ENCODE data around the gene ZBTB46. TPM values are rescaled to one million over a fixed set of nuclear protein-coding genes. Genes with fewer than 3 reads are reported as not detected.

The ZBTB46 gene
- total RNA-seq, 2 experiments from 2014 or later = 0.11 to 0.25 TPM

GRCh38 chr20:63750807-63751470 is 80.1 kb downstream of the ZBTB46 start:
- Mint-ChIP-seq H3K27me3 (no peaks in the 10 kb centered on the region), H3K4me1 (peaks cover 15% of the 10 kb centered on the region), H3K9me3 (no peaks in the 10 kb centered on the region), H3K36me3 (no peaks in the 10 kb centered on the region), H3K27ac (peak overlapping the region; percentile 94), H3K4me3 (peak overlapping the region; percentile 71)
- POLR2A ChIA-PET = interaction anchor here (0.6 to 4.2 kb wide), 6 partner anchors 10 to 1011 kb away, joined by 3 to 31 read pairs (median 9); partner anchors contain the start of genes ARFRP1, LIME1, SLC2A4RG and TPD52L2
- peak; percentile 82 for ATAC-seq (ENCODE audit: low read depth)
- DNase-seq = peak; percentile 76

- H3K36me3 Mint-ChIP-seq = no peaks in the 10 kb centered on the region
- no peaks in the 10 kb centered on the region for H3K9me3 Mint-ChIP-seq
- ATAC-seq (ENCODE audit: low read depth) = no peak
- no peaks in the 10 kb centered on the region for H3K27me3 Mint-ChIP-seq
- POLR2A ChIA-PET = interaction anchor here (0.7 to 4.2 kb wide), 6 partner anchors 9 to 43 kb away, joined by 3 to 31 read pairs (median 8); partner anchors contain the start of genes ARFRP1, LIME1, SLC2A4RG and ZGPAT
- H3K4me3 Mint-ChIP-seq = peak overlapping the region; percentile 42
- DNase-seq = no peak
- peaks cover 13% of the 10 kb centered on the region for H3K4me1 Mint-ChIP-seq
- peak overlapping the region; percentile 94 for H3K27ac Mint-ChIP-seq
These were observed 81.2 kb downstream of the ZBTB46 start for GRCh38 chr20:63749597-63750508.

GRCh38 chr20:63748934-63749270 is 82.2 kb downstream of the ZBTB46 start:
- H3K27me3 Mint-ChIP-seq = no peaks in the 10 kb centered on the region
- peaks cover 13% of the 10 kb centered on the region for H3K4me1 Mint-ChIP-seq
- POLR2A ChIA-PET = interaction anchor here (0.7 to 4.2 kb wide), 3 partner anchors 8 to 19 kb away, joined by 3 to 31 read pairs (median 3); partner anchors contain the start of gene LIME1
- DNase-seq = no peak
- ATAC-seq (ENCODE audit: low read depth) = no peak
- H3K27ac Mint-ChIP-seq = peak overlapping the region; percentile 38
- no peaks in the 10 kb centered on the region for H3K9me3 Mint-ChIP-seq
- H3K4me3 Mint-ChIP-seq = no peak overlapping the region
- peaks cover under 1% of the 10 kb centered on the region for H3K36me3 Mint-ChIP-seq

DNA sequence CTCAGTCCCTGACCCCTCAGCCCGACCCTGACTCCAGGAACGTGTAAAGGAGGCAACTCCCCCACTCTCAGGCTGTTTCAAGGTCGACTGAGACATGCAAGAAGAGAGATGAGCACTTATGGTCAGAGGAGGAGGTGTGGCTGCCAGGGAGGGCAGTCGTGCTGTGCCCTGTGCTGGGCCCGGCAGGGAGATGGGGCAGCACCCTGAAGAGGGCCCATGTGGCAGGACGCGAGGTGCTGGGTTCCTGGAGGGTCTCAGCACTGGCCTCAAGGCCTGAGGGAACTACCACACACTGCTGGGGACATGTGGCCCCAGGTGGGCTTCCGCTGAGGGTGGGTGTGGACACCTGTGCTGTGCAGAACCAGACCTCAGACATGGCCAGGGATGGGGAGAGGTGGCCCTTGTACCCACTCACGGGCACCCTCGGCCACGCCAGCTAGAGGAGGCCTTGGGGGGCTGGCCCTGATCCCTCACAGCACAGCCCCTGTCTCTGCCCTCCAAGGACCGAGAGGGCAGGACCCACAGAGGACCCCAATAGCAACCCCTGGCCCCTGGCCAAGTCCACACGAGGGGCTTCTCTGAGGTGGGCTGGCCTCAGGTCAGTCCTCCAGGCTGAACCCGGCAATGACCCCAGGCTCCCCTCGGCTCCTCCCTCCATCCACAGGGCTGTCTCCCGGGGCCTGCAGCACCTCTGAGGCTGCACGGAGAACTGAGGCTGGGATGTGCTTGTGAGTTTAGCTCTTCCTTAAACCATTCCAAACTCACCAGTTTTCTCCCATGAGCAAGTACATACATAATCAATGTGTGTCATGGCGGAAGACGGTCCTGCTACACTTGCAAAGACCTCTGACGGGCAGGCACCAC is 82.8 kb downstream of the ZBTB46 start:
- POLR2A ChIA-PET = interaction anchor here (0.9 to 4.2 kb wide), 2 partner anchors 7 to 12 kb away, joined by 3 to 31 read pairs; partner anchors contain the start of gene LIME1
- Mint-ChIP-seq H3K9me3 (no peaks in the 10 kb centered on the region), H3K36me3 (peaks cover 4% of the 10 kb centered on the region), H3K4me1 (peaks cover 14% of the 10 kb centered on the region), H3K27me3 (no peaks in the 10 kb centered on the region), H3K27ac (peak overlapping the region; percentile 58), H3K4me3 (no peak overlapping the region)
- ATAC-seq (ENCODE audit: low read depth) = no peak
- DNase-seq = no peak

- DNase-seq (no peak), ATAC-seq (ENCODE audit: low read depth) (no peak)
- Mint-ChIP-seq H3K4me1 (peaks cover 14% of the 10 kb centered on the region), H3K9me3 (no peaks in the 10 kb centered on the region), H3K36me3 (peaks cover 4% of the 10 kb centered on the region), H3K27ac (no peak overlapping the region), H3K27me3 (no peaks in the 10 kb centered on the region), H3K4me3 (no peak overlapping the region)
- POLR2A ChIA-PET = no interaction called here
These were observed 83.4 kb downstream of the ZBTB46 start for GRCh38 chr20:63747622-63748069.

GRCh38 chr20:63746751-63747315 is 84.2 kb downstream of the ZBTB46 start:
- Mint-ChIP-seq H3K4me1 (peaks cover 14% of the 10 kb centered on the region), H3K4me3 (no peak overlapping the region), H3K9me3 (no peaks in the 10 kb centered on the region), H3K36me3 (peaks cover 4% of the 10 kb centered on the region), H3K27me3 (no peaks in the 10 kb centered on the region), H3K27ac (no peak overlapping the region)
- ATAC-seq (ENCODE audit: low read depth) = no peak
- POLR2A ChIA-PET = no interaction called here
- no peak for DNase-seq

DNA sequence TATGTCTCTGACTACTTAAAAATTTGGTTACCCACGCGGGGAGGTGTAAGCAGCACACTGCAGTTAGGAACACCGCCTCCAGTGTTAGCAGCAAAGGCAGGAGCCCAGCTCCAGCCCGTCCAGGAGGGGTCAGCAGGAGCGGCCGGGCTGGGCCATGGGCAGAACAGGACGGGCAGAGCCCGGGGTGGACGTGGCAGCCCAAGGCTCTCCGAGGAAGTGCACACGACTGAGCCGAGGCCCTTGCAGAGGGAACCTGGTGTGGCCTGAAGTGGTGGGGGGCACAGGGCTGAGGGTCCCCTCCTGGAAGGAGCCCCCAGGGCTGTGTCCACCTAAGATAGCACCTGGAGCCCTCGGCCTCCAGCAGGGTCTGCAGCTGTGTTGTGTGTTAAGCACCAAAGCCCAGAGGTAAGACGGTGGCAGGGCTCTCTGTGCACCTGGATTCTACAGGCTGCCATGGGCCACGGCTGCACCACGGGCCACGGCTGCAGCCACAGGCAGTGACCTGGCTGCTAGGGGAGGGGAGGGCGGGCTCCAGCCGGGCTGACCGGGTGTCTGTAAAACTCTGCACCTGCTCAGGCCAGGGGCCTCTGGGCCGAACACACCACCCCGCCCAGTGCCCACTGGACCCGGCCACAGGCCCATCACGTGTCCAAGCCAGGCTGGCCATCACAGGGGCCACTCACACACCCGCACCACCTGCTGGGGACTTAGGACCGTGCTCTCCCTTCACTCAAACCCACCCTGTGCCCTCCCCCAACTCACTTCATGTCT is 84.9 kb downstream of the ZBTB46 start:
- DNase-seq = no peak
- POLR2A ChIA-PET = interaction anchor here (1.2 to 1.4 kb wide), 2 partner anchors 10 to 38 kb away, joined by 3 to 4 read pairs; partner anchors contain the start of genes ARFRP1, LIME1 and ZGPAT
- H3K4me3 Mint-ChIP-seq = no peak overlapping the region
- H3K27me3 Mint-ChIP-seq = no peaks in the 10 kb centered on the region
- H3K27ac Mint-ChIP-seq = peak overlapping the region; percentile 54
- H3K9me3 Mint-ChIP-seq = no peaks in the 10 kb centered on the region
- ATAC-seq (ENCODE audit: low read depth) = no peak
- H3K4me1 Mint-ChIP-seq = peaks cover 12% of the 10 kb centered on the region
- peaks cover 4% of the 10 kb centered on the region for H3K36me3 Mint-ChIP-seq

GRCh38 chr20:63745424-63745805 is 85.6 kb downstream of the ZBTB46 start:
- peaks cover 5% of the 10 kb centered on the region for H3K4me1 Mint-ChIP-seq
- POLR2A ChIA-PET = interaction anchor here (1.2 to 1.4 kb wide), 2 partner anchors 9 to 38 kb away, joined by 3 to 4 read pairs; partner anchors contain the start of genes ARFRP1, LIME1 and ZGPAT
- H3K36me3 Mint-ChIP-seq = peaks cover 4% of the 10 kb centered on the region
- no peak for DNase-seq
- H3K9me3 Mint-ChIP-seq = no peaks in the 10 kb centered on the region
- ATAC-seq (ENCODE audit: low read depth) = no peak
- H3K4me3 Mint-ChIP-seq = no peak overlapping the region
- H3K27ac Mint-ChIP-seq = peak overlapping the region; percentile 54
- no peaks in the 10 kb centered on the region for H3K27me3 Mint-ChIP-seq

GRCh38 chr20:63744574-63745423 is 86.3 kb downstream of the ZBTB46 start:
- H3K4me1 Mint-ChIP-seq = peaks cover 4% of the 10 kb centered on the region
- H3K36me3 Mint-ChIP-seq = peaks cover 4% of the 10 kb centered on the region
- DNase-seq = no peak
- H3K27ac Mint-ChIP-seq = peak overlapping the region; percentile 48
- ATAC-seq (ENCODE audit: low read depth) = no peak
- H3K4me3 Mint-ChIP-seq = no peak overlapping the region
- no peaks in the 10 kb centered on the region for H3K9me3 Mint-ChIP-seq
- POLR2A ChIA-PET = interaction anchor here (1.2 to 1.4 kb wide), 2 partner anchors 9 to 37 kb away, joined by 3 to 4 read pairs; partner anchors contain the start of genes ARFRP1, LIME1 and ZGPAT
- no peaks in the 10 kb centered on the region for H3K27me3 Mint-ChIP-seq

DNA sequence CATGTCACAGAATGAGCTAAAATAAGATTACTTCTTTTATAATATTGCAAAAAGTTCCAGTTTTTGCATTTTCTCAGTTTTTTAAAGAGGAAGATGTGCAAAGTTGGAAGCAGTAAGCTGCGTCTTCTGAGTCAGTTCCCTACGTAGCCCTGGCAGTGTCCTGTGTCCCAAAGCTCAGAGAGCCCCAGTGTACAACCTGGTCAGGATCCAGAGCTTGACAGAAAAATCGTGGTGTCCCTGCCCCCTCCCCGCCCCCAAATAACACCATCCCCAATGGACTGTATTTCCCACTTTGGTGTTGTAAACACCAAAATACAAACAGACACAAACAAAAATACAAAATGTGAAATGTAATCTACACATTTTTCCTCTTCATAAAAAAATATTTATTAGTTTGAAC is 86.9 kb downstream of the ZBTB46 start:
- Mint-ChIP-seq H3K9me3 (no peaks in the 10 kb centered on the region), H3K36me3 (peaks cover 4% of the 10 kb centered on the region), H3K27me3 (no peaks in the 10 kb centered on the region), H3K27ac (no peak overlapping the region), H3K4me3 (no peak overlapping the region), H3K4me1 (peaks cover 1% of the 10 kb centered on the region)
- POLR2A ChIA-PET = no interaction called here
- DNase-seq (no peak), ATAC-seq (ENCODE audit: low read depth) (no peak)
